ENCODE data around the gene NT5C3A. TPM values are rescaled to one million over a fixed set of nuclear protein-coding genes. Genes with fewer than 3 reads are reported as not detected.

Gene NT5C3A
- total RNA-seq, 2 experiments from 2014 or later, result 55.2 to 64.5 TPM

DNA sequence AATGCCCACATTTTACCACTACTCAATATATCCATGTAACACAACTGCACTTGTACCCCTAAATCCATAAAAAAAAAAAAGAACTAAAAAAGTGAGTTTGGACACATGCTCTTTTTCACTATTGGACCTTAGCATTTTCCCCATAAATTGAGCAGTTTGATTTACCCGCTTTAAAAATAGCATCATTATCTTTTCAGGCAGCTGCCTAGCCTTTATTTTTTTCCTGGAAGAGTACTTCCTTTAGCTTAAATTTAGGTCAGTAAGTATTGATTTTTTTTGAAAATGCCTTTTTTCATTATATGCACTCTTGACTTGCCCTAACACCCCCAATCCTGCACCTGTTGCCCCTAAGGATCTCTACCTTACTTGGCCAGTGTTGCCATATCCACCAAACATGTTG is 5.3 kb upstream of the NT5C3A start:
- H3K27me3 Mint-ChIP-seq, result peaks cover 22% of the 10 kb centered on the region
- no peak overlapping the region for H3K27ac Mint-ChIP-seq
- H3K9me3 Mint-ChIP-seq, result peaks cover 18% of the 10 kb centered on the region
- ChIA-PET CTCF (interaction anchor here (0.6 kb wide), 1 partner anchor 288 kb away, joined by 9 read pairs; no protein-coding TSS in a partner anchor), POLR2A (no interaction called here)
- no peak for DNase-seq
- H3K4me1 Mint-ChIP-seq, result peaks cover 14% of the 10 kb centered on the region
- H3K4me3 Mint-ChIP-seq, result no peak overlapping the region
- peaks cover 6% of the 10 kb centered on the region for H3K36me3 Mint-ChIP-seq (ENCODE audit: low read depth)

DNA sequence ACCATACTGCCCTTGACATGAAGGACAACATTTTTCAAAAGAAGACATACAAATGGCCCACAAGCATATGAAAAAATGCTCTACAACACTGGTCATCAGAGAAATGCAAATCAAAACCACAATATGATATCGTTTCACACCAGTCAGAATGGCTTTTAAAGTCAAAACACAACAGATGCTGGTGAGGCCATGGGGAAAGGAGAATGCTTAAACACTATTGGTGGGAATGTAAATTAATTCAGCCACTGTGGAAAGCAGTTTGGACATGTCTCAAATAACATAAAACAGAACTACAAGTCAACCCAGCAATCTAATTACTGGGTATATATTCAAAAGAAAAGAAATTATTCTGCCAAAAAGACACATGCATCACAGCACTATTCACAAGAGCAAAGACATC is 4.2 kb upstream of the NT5C3A start:
- CTCF ChIA-PET, result no interaction called here
- H3K27ac Mint-ChIP-seq, result no peak overlapping the region
- no peak for DNase-seq
- peaks cover 18% of the 10 kb centered on the region for H3K9me3 Mint-ChIP-seq
- H3K36me3 Mint-ChIP-seq (ENCODE audit: low read depth), result peaks cover 6% of the 10 kb centered on the region
- POLR2A ChIA-PET, result no interaction called here
- H3K4me1 Mint-ChIP-seq, result peaks cover 15% of the 10 kb centered on the region
- no peak overlapping the region for H3K4me3 Mint-ChIP-seq
- peaks cover 22% of the 10 kb centered on the region for H3K27me3 Mint-ChIP-seq

DNA sequence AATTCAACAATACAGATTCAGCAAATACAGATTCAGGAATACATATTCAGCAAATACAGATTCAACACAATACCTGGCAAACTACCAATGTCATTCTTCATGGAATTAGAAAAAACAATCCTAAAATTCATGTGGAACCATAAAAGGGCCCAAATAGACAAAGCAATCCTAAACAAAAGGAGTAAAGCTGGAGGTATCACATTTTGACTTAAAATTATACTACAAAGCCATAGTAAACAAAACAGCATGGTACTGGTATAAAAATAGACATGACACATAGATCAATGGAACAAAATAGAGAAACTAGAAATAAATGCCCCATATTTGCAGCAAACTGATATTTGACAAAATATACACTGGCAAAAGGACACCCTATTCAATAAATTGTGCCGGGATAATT is 3.4 kb upstream of the NT5C3A start:
- Mint-ChIP-seq H3K4me3 (no peak overlapping the region), H3K27ac (no peak overlapping the region), H3K36me3 (ENCODE audit: low read depth) (peaks cover 6% of the 10 kb centered on the region), H3K27me3 (peaks cover 22% of the 10 kb centered on the region), H3K9me3 (peaks cover 18% of the 10 kb centered on the region), H3K4me1 (peaks cover 19% of the 10 kb centered on the region)
- POLR2A ChIA-PET, result no interaction called here
- CTCF ChIA-PET, result no interaction called here
- DNase-seq, result no peak

DNA sequence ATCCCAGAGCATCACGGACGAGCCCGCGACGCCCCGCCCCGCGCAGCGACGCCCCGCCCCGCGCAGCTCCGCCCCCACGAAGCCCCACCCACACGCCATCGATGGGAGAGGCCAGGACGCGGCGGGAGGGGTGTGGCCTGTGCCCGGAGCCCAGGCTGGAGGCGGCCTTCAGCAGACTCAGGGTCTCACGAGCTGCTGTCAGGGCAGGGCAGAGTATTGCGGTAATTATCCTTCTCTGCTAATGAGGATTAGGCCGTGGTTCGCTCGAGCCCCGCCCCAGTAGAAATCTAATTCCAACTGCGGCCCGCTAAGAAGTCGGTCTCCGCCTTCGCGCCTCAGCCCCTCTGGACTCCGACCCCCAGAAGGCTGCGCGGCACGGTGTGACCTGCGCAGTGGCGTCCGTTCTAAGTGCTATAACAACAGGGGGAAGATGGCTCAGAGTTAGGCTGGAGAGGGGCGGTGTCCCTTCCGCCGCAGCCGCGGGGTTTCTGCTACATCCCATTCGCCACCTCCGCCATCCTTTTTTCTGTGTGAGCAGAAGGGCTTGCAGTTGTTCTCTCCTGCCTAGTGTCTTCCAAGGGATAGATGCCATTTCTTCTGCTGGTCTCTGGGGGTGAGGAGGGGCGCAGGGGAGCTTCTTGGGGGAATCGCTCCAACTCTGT is 337 bp upstream of the NT5C3A start:
- Mint-ChIP-seq H3K4me3 (peak overlapping the region; percentile 98), H3K27ac (peak overlapping the region; percentile 95), H3K27me3 (peaks cover 14% of the 10 kb centered on the region), H3K4me1 (peaks cover 43% of the 10 kb centered on the region), H3K36me3 (ENCODE audit: low read depth) (peaks cover 17% of the 10 kb centered on the region), H3K9me3 (peaks cover 12% of the 10 kb centered on the region)
- CTCF ChIA-PET, result interaction anchor here (0.6 to 4.2 kb wide), 7 partner anchors 10 to 66 kb away, joined by 3 to 16 read pairs (median 4); no protein-coding TSS in a partner anchor
- peak; percentile 93 for DNase-seq
- POLR2A ChIA-PET, result interaction anchor here (1.1 kb wide), 1 partner anchor 22 kb away, joined by 3 read pairs; no protein-coding TSS in a partner anchor

DNA sequence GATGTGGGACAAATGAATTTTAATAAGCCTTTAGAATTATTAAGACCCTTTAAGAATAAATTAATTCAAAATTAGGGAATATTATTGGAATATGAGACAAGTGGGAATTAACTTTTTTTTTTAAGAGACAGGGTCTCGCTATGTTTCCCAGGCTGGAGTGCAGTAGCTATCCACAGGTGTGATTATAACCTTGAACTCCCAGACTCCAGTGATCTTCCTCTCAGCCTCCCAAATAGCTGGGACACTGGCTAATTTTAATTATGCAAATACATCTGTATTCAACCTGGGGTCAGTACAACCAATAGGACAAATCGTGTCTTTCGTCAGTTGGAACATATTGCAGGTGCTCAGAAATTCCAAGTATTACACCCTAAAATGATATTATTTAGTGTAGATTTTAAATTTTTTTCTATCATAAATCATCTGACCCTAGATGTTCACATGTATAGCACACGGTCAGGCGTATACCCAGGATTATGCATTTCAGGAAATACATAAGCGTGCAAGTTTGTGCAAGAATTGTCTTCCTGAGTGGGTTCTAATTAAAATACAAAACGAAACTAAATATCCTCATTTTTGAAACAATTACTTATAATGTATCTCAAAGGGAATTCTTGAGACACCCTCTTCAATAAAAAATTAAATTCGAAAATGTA is 1.2 kb downstream of the NT5C3A start:
- no peak for DNase-seq
- ChIA-PET CTCF (interaction anchor here (1.4 to 4.2 kb wide), 2 partner anchors 9 to 48 kb away, joined by 3 to 16 read pairs; no protein-coding TSS in a partner anchor), POLR2A (interaction anchor here (1.1 kb wide), 1 partner anchor 21 kb away, joined by 3 read pairs; no protein-coding TSS in a partner anchor)
- Mint-ChIP-seq H3K36me3 (ENCODE audit: low read depth) (peaks cover 18% of the 10 kb centered on the region), H3K27me3 (peaks cover 8% of the 10 kb centered on the region), H3K4me1 (peaks cover 48% of the 10 kb centered on the region), H3K4me3 (peak overlapping the region; percentile 98), H3K27ac (peak overlapping the region; percentile 94), H3K9me3 (peaks cover 7% of the 10 kb centered on the region)

DNA sequence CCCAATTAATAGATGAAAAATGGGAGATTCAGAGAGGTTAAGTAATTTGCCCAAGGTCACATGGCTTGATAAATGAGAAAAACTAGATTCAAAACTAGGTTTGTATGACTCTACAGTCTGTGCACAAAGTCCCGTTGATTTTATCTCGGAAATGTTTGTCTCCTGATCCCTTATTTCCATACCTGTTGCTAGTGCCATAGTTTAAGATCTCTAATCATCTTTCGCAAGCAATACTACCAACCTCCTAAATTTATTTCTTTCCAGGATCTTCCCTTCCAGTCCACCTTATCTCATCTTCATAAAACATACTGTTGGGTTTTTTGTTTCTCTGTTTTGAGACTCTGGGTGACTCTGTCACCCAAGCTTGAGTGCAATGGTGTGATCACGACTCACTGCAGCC is 2.9 kb downstream of the NT5C3A start:
- POLR2A ChIA-PET, result no interaction called here
- Mint-ChIP-seq H3K4me1 (peaks cover 62% of the 10 kb centered on the region), H3K9me3 (no peaks in the 10 kb centered on the region), H3K4me3 (no peak overlapping the region), H3K27ac (no peak overlapping the region), H3K27me3 (no peaks in the 10 kb centered on the region), H3K36me3 (ENCODE audit: low read depth) (peaks cover 22% of the 10 kb centered on the region)
- CTCF ChIA-PET, result no interaction called here
- DNase-seq, result no peak

DNA sequence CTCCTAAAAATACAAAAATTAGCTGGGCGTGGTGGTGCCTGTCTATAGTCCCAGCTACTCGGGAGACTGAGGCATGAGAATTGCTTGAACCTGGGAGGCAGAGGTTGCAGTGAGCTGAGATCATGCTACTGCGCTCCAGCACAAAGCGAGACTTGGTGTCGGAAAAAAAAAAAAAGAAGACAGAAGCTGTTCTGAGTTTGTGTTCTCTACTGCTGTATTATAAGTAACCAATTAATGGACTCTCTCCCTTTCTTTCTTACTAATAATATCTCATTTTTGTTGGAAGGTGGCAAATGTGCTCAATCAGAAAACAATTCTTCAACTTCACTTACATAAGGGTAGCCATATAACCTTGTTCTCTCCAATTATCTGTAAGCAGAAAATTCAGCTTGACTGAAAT is 7.4 kb downstream of the NT5C3A start:
- DNase-seq, result no peak
- Mint-ChIP-seq H3K27me3 (no peaks in the 10 kb centered on the region), H3K36me3 (ENCODE audit: low read depth) (peaks cover 18% of the 10 kb centered on the region), H3K9me3 (no peaks in the 10 kb centered on the region), H3K27ac (peak overlapping the region; percentile 81), H3K4me3 (no peak overlapping the region), H3K4me1 (peaks cover 68% of the 10 kb centered on the region)
- ChIA-PET CTCF (interaction anchor here (0.6 to 1.2 kb wide), 4 partner anchors 17 to 705 kb away, joined by 3 read pairs; no protein-coding TSS in a partner anchor), POLR2A (no interaction called here)

DNA sequence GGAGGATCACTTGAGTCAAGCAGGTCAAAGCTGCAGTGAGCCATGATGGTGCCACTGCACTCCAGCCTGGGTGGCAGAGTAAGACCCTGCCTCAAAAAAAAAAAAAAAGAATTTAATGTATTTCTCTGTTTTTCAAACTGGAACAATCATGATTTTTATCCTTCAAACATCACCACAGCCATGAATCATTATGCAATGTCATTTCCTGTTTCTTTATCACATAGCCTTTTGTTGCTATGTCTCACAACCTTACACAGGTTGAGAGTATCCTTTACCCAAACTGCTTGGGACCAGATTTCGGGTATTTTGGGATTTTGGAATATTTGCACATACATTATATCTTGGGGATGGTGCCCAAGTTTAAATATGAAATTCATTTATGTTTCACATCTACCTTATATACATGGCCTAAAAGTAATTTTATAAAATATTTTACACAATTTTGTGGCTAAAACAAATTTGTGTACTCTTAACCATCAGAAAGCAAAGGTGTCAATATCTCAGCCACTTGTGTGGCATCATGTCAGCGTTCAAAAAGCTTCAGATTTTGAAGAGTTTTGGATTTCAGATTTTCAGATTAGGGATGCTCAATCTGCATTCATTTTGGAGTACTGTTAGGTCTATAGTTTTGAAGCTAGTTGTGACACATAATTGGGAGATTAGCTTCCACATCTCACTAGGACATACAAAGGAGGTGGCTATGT is 8.2 kb downstream of the NT5C3A start:
- peaks cover 65% of the 10 kb centered on the region for H3K4me1 Mint-ChIP-seq
- peak overlapping the region; percentile 80 for H3K27ac Mint-ChIP-seq
- POLR2A ChIA-PET, result no interaction called here
- H3K9me3 Mint-ChIP-seq, result no peaks in the 10 kb centered on the region
- no peak overlapping the region for H3K4me3 Mint-ChIP-seq
- CTCF ChIA-PET, result interaction anchor here (1.1 to 2.7 kb wide), 3 partner anchors 8 to 208 kb away, joined by 3 to 16 read pairs (median 4); partner anchors contain the start of gene NT5C3A
- H3K27me3 Mint-ChIP-seq, result no peaks in the 10 kb centered on the region
- H3K36me3 Mint-ChIP-seq (ENCODE audit: low read depth), result peaks cover 13% of the 10 kb centered on the region
- DNase-seq, result no peak

DNA sequence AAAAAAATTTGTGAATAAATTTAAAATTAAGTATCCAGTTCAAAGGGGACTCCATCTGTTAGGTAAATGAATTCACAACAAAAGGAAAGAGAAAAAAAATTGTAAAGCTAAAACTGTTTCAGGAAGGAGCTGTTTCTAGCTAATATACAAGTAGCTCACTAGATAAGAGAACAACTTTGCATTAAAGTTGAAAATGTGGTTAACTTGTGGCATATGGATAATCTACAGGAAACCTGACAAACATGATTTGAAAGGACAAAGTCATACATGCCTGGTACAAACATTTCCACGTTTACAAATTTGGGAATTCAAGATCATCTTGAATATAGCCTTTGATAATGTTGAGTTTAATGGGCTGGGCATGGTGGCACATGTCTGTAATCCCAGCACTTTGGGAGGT is 8.9 kb downstream of the NT5C3A start:
- Mint-ChIP-seq H3K4me1 (peaks cover 59% of the 10 kb centered on the region), H3K36me3 (ENCODE audit: low read depth) (peaks cover 10% of the 10 kb centered on the region), H3K4me3 (no peak overlapping the region), H3K27me3 (no peaks in the 10 kb centered on the region), H3K9me3 (no peaks in the 10 kb centered on the region), H3K27ac (peak overlapping the region; percentile 80)
- POLR2A ChIA-PET, result no interaction called here
- CTCF ChIA-PET, result interaction anchor here (0.6 to 2.8 kb wide), 5 partner anchors 9 to 207 kb away, joined by 4 to 16 read pairs (median 4); partner anchors contain the start of genes NT5C3A and RP9
- DNase-seq, result no peak

DNA sequence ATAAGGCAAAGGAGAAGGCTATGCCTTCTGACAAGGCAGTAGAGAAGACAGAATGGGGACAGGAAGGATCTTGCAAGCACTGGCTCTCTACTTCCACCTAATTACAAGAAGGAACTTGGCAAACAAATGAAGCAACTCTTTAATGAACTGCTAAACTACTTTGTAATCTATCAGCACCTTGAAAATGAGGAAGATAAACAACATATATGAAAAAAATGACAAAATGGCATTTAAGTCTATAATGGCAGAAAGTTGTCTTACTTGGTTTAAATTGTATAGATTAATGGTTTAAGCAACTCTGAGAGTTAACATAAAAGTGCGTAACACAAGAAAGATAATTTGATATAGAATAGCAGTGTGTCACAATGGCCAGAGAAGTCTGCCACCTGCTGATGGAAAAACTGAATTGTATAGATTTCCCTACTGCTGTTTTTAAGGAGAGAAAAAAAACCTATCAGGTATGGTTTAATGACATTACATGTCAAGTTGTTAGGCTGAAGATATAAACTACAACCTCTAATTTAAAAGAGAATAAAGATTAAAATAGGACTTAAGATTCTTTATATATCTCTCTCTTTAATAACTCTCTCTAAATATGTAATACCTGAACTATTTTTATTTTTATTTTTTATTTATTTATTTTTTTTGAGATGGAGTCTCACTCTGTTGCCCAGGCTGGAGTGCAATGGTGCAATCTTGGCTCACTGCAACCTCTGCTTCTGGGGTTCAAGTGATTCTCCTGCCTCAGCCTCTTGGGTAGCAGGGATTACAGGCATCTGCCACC is 11.8 kb downstream of the NT5C3A start:
- Mint-ChIP-seq H3K36me3 (ENCODE audit: low read depth) (peaks cover 5% of the 10 kb centered on the region), H3K4me1 (peaks cover 53% of the 10 kb centered on the region), H3K27me3 (no peaks in the 10 kb centered on the region), H3K27ac (no peak overlapping the region), H3K4me3 (no peak overlapping the region), H3K9me3 (no peaks in the 10 kb centered on the region)
- POLR2A ChIA-PET, result no interaction called here
- CTCF ChIA-PET, result interaction anchor here (0.9 kb wide), 1 partner anchor 11 kb away, joined by 3 read pairs; no protein-coding TSS in a partner anchor
- peak; percentile 59 for DNase-seq

DNA sequence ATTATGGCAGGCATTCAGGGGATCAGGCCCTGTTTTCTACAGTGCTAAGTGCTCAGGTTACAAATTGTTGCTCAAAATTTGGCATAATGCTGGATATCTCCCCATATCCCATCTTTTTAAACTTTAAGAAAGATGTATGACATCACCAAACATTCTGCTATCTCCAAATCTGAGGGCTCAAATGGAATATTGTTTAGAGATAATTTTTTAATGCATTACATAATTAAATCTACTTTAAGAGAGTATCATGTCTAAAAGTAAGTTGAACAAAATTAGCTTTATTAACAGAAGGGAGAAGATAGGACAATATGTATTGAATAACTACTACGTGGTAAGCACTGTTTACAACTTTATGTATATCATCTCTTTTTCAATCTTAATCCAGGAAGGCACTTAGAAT is 13.9 kb downstream of the NT5C3A start:
- no peaks in the 10 kb centered on the region for H3K9me3 Mint-ChIP-seq
- H3K27me3 Mint-ChIP-seq, result no peaks in the 10 kb centered on the region
- POLR2A ChIA-PET, result no interaction called here
- H3K4me3 Mint-ChIP-seq, result no peak overlapping the region
- no peak for DNase-seq
- no peak overlapping the region for H3K27ac Mint-ChIP-seq
- CTCF ChIA-PET, result interaction anchor here (1.0 to 1.5 kb wide), 5 partner anchors 9 to 248 kb away, joined by 3 to 4 read pairs (median 3); no protein-coding TSS in a partner anchor
- H3K36me3 Mint-ChIP-seq (ENCODE audit: low read depth), result no peaks in the 10 kb centered on the region
- peaks cover 46% of the 10 kb centered on the region for H3K4me1 Mint-ChIP-seq

DNA sequence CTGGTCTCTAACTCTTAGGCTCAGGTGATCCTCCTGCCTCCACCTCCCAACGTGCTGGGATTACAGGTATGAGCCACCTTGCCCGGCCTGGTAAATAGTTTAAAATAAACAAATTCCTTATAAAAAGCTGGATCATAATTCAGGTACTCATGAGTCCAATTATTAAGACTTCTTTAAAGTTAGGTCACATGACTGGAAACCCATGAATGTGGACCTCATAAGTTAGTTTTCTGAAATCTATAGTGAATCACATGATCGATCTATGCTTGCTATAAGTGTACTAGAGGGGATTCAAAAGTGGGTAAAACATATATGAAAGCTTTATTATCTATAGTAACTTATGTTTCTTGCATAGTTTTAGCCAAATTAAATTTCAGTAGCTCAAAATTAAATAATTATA is 14.3 kb downstream of the NT5C3A start:
- Mint-ChIP-seq H3K4me1 (peaks cover 47% of the 10 kb centered on the region), H3K27ac (no peak overlapping the region), H3K36me3 (ENCODE audit: low read depth) (no peaks in the 10 kb centered on the region), H3K4me3 (no peak overlapping the region), H3K27me3 (no peaks in the 10 kb centered on the region), H3K9me3 (no peaks in the 10 kb centered on the region)
- CTCF ChIA-PET, result interaction anchor here (1.0 to 1.5 kb wide), 5 partner anchors 8 to 247 kb away, joined by 3 to 4 read pairs (median 3); no protein-coding TSS in a partner anchor
- POLR2A ChIA-PET, result no interaction called here
- DNase-seq, result no peak
